Breast epithelium (tissue), 3 donors: Measurements from ENCODE around the gene UBP1.

Experiments used
- POLR2A ChIP-seq: fragments of 450-650 bp; IDR thresholded peaks from one replicate; pipeline ENCODE4 v1.6.1; 2016; ENCODE audit warnings: antibody characterized with exemption, mild to moderate bottlenecking, moderate library complexity
- POLR2AphosphoS5 ChIP-seq, 3 donors: sonication (generic); formaldehyde crosslinking; IDR thresholded peaks; one replicate each; pipeline ENCODE4 v1.6.1; 2017; ENCODE audit warnings: antibody characterized with exemption in 3 of 3

DNA sequence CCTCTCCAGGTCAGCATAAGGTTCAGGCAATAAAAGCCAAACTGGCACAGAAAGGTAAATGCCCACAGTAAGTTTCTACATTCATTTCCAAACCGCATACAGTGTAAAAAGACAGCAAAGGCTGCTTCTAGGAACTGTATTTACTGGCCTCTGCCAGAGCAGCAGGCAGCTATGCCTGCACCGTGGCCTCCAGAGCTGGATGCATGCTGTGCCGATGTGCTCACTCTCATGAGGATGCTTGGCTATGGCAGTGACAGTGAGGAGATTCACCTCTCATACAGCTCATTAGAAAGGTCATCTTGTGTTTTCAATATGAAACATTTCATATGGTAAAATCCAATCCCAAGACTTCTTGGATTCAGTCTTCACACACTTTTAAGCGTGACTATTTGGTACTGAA, 50.3 kb downstream of the UBP1 start:
- no peak for TF ChIP-seq POLR2A
- TF ChIP-seq POLR2AphosphoS5 (IDR thresholded peaks at IDR 0.05) = no peak
